ENCODE data around the gene NFIA.

Gene NFIA

GRCh38 chr1:61433646-61434045 is 351.3 kb downstream of the NFIA start:
- H3K9me3 ChIP-seq (replicated peaks; ENCODE audit: insufficient read depth, low read length) = no peaks in the 10 kb centered on the region
- peaks cover 13% of the 10 kb centered on the region for H3K4me1 ChIP-seq (ENCODE audit: low read length)
- H3K4me3 ChIP-seq (ENCODE audit: low read length) = no peak overlapping the region
- TF ChIP-seq EZH2phosphoT487 (IDR thresholded peaks at IDR 0.05; ENCODE audit: low read length) (no peak), EZH2 (optimal IDR thresholded peaks at IDR 0.05; ENCODE audit: low read depth, low read length) (no peak), CTCF (IDR thresholded peaks at IDR 0.05; ENCODE audit: low read length) (no peak)
- no peaks in the 10 kb centered on the region for H3K36me3 ChIP-seq (replicated peaks; ENCODE audit: insufficient read depth, low read length)
- H3K27me3 ChIP-seq (replicated peaks; ENCODE audit: insufficient read depth, low read length) = no peaks in the 10 kb centered on the region
- H3K27ac ChIP-seq (ENCODE audit: low read length) = no peak overlapping the region
- H3K9me2 ChIP-seq (replicated peaks; ENCODE audit: insufficient read depth, low read length) = no peaks in the 10 kb centered on the region
- no peaks in the 10 kb centered on the region for H3K79me2 ChIP-seq (ENCODE audit: low read length)
- no peaks in the 10 kb centered on the region for H3F3A ChIP-seq (ENCODE audit: insufficient read depth, low read length)
- DNase-seq = no peak
- no peak overlapping the region for H3K4me2 ChIP-seq (ENCODE audit: low read depth, low read length)
- H4K20me1 ChIP-seq (ENCODE audit: insufficient read depth, low read length) = no peaks in the 10 kb centered on the region
- H3K9ac ChIP-seq (ENCODE audit: low read length) = no peak overlapping the region
- H2AFZ ChIP-seq (ENCODE audit: low read length) = no peak overlapping the region

- Histone ChIP-seq H3K9me2 (replicated peaks; ENCODE audit: insufficient read depth, low read length) (no peaks in the 10 kb centered on the region), H3K9ac (ENCODE audit: low read length) (no peak overlapping the region), H3K4me1 (ENCODE audit: low read length) (peaks cover 13% of the 10 kb centered on the region), H3K27ac (ENCODE audit: low read length) (no peak overlapping the region), H3F3A (ENCODE audit: insufficient read depth, low read length) (no peaks in the 10 kb centered on the region), H3K4me3 (ENCODE audit: low read length) (no peak overlapping the region), H2AFZ (ENCODE audit: low read length) (no peak overlapping the region), H3K4me2 (ENCODE audit: low read depth, low read length) (no peak overlapping the region), H3K79me2 (ENCODE audit: low read length) (no peaks in the 10 kb centered on the region), H3K9me3 (replicated peaks; ENCODE audit: insufficient read depth, low read length) (no peaks in the 10 kb centered on the region), H3K27me3 (replicated peaks; ENCODE audit: insufficient read depth, low read length) (no peaks in the 10 kb centered on the region), H4K20me1 (ENCODE audit: insufficient read depth, low read length) (no peaks in the 10 kb centered on the region), H3K36me3 (replicated peaks; ENCODE audit: insufficient read depth, low read length) (no peaks in the 10 kb centered on the region)
- no peak for TF ChIP-seq EZH2phosphoT487 (IDR thresholded peaks at IDR 0.05; ENCODE audit: low read length)
- TF ChIP-seq CTCF (IDR thresholded peaks at IDR 0.05; ENCODE audit: low read length) = no peak
- DNase-seq = no peak
Observed at GRCh38 chr1:61434276-61434675, 351.9 kb downstream of the NFIA start.

GRCh38 chr1:61435226-61435625 is 352.9 kb downstream of the NFIA start:
- no peak for DNase-seq
- TF ChIP-seq EZH2 (optimal IDR thresholded peaks at IDR 0.05; ENCODE audit: low read depth, low read length) (no peak), CTCF (IDR thresholded peaks at IDR 0.05; ENCODE audit: low read length) (no peak), EZH2phosphoT487 (IDR thresholded peaks at IDR 0.05; ENCODE audit: low read length) (no peak)
- H3K36me3 ChIP-seq (replicated peaks; ENCODE audit: insufficient read depth, low read length) = no peaks in the 10 kb centered on the region

More at GRCh38 chr1:61435226-61435625, 352.9 kb downstream of the NFIA start:
- Histone ChIP-seq H3K9ac (ENCODE audit: low read length) (no peak overlapping the region), H3K4me1 (ENCODE audit: low read length) (peaks cover 13% of the 10 kb centered on the region), H3K4me2 (ENCODE audit: low read depth, low read length) (no peak overlapping the region), H2AFZ (ENCODE audit: low read length) (no peak overlapping the region), H3K79me2 (ENCODE audit: low read length) (no peaks in the 10 kb centered on the region), H3F3A (ENCODE audit: insufficient read depth, low read length) (no peaks in the 10 kb centered on the region), H4K20me1 (ENCODE audit: insufficient read depth, low read length) (no peaks in the 10 kb centered on the region), H3K9me3 (replicated peaks; ENCODE audit: insufficient read depth, low read length) (no peaks in the 10 kb centered on the region), H3K27ac (ENCODE audit: low read length) (no peak overlapping the region), H3K9me2 (replicated peaks; ENCODE audit: insufficient read depth, low read length) (no peaks in the 10 kb centered on the region), H3K27me3 (replicated peaks; ENCODE audit: insufficient read depth, low read length) (no peaks in the 10 kb centered on the region), H3K4me3 (ENCODE audit: low read length) (no peak overlapping the region)
